GM23338 (cell line): ENCODE data around the gene RNGTT.

Experiments
- CREB1 ChIP-seq: fragments of 250-450 bp; sonication (Bioruptor Pico); IDR thresholded peaks from 2 replicates; pipeline ENCODE4 v1.5.0; 2020; ENCODE audit warnings: low read depth, mild to moderate bottlenecking, moderate library complexity
- EZH2 ChIP-seq: fragments of 200-600 bp; sonication (generic); IDR thresholded peaks from one replicate; pipeline ENCODE4 v1.8.0; 2017; ENCODE audit warnings: antibody characterized with exemption, mild to moderate bottlenecking, low read depth; ENCODE audit not compliant: unreplicated experiment
- POLR2AphosphoS5 ChIP-seq: IDR thresholded peaks from 2 replicates; pipeline ENCODE4 v1.6.1; 2016; ENCODE audit warnings: antibody characterized with exemption, low read depth
- ZNF331 ChIP-seq: fragments of 250-450 bp; sonication (Bioruptor Pico); IDR thresholded peaks from 2 replicates; pipeline ENCODE4 v1.5.0; 2020; ENCODE audit warnings: low read depth, mild to moderate bottlenecking, moderate library complexity
- TF ChIP-seq, protein P1 (sequence below), 2 experiments: fragments of 200-600 bp in 1 of 2; sonication (generic) in 1 of 2; conservative IDR thresholded peaks; 2 replicates each; pipeline versions ENCODE4 v1.5.1 to v1.6.1; 2016 to 2017; ENCODE audit warnings: antibody characterized with exemption in 2 of 2, low read depth in 2 of 2, mild to moderate bottlenecking in 2 of 2, moderate library complexity in 1 of 2
- TF ChIP-seq, protein P2 (sequence below): IDR thresholded peaks from one replicate; pipeline ENCODE4 v1.6.1; 2018; ENCODE audit warnings: antibody characterized with exemption; ENCODE audit not compliant: unreplicated experiment

DNA sequence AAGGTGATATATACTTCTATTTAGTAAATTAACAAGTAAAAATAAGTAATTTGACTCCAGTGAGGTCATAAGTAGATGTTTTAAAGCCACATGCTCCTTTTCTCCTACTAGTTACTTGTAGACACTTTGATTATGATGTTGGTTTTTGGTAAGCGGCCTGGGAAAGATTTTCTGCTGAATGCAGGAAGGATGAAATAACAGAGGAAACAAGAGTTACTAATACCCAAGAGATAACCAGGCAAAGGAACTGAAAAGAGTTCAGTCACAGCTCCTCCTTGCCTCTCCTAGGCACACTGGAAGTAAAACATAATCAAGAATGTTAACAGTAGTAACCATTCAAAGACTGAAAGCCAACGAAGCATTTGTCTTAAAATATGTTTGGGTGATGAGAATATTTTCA is 203.3 kb downstream of the RNGTT start:
- TF ChIP-seq, protein P1, sequence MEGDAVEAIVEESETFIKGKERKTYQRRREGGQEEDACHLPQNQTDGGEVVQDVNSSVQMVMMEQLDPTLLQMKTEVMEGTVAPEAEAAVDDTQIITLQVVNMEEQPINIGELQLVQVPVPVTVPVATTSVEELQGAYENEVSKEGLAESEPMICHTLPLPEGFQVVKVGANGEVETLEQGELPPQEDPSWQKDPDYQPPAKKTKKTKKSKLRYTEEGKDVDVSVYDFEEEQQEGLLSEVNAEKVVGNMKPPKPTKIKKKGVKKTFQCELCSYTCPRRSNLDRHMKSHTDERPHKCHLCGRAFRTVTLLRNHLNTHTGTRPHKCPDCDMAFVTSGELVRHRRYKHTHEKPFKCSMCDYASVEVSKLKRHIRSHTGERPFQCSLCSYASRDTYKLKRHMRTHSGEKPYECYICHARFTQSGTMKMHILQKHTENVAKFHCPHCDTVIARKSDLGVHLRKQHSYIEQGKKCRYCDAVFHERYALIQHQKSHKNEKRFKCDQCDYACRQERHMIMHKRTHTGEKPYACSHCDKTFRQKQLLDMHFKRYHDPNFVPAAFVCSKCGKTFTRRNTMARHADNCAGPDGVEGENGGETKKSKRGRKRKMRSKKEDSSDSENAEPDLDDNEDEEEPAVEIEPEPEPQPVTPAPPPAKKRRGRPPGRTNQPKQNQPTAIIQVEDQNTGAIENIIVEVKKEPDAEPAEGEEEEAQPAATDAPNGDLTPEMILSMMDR (conservative IDR thresholded peaks at IDR 0.05; ENCODE audit: low read depth in 2 of 2), result no peak
- TF ChIP-seq EZH2 (no peak), ZNF331 (no peak), CREB1 (CRISPR knock-in tag) (no peak), POLR2AphosphoS5 (no peak)
- TF ChIP-seq, protein P2, sequence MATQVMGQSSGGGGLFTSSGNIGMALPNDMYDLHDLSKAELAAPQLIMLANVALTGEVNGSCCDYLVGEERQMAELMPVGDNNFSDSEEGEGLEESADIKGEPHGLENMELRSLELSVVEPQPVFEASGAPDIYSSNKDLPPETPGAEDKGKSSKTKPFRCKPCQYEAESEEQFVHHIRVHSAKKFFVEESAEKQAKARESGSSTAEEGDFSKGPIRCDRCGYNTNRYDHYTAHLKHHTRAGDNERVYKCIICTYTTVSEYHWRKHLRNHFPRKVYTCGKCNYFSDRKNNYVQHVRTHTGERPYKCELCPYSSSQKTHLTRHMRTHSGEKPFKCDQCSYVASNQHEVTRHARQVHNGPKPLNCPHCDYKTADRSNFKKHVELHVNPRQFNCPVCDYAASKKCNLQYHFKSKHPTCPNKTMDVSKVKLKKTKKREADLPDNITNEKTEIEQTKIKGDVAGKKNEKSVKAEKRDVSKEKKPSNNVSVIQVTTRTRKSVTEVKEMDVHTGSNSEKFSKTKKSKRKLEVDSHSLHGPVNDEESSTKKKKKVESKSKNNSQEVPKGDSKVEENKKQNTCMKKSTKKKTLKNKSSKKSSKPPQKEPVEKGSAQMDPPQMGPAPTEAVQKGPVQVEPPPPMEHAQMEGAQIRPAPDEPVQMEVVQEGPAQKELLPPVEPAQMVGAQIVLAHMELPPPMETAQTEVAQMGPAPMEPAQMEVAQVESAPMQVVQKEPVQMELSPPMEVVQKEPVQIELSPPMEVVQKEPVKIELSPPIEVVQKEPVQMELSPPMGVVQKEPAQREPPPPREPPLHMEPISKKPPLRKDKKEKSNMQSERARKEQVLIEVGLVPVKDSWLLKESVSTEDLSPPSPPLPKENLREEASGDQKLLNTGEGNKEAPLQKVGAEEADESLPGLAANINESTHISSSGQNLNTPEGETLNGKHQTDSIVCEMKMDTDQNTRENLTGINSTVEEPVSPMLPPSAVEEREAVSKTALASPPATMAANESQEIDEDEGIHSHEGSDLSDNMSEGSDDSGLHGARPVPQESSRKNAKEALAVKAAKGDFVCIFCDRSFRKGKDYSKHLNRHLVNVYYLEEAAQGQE, result no peak
